Keratinocyte (primary cell): ENCODE measurements around the gene CKAP2L. TPM values are rescaled to one million over a fixed set of nuclear protein-coding genes. Genes with fewer than 3 reads are reported as not detected.

Source experiments
- DNase-seq: peaks from one replicate; pipeline ENCODE4 v3.0.0-alpha.2; 2011; ENCODE audit warnings: low read depth, missing footprints, low spot score
- FAIRE-seq: peaks from 2 replicates; lab custom pipeline; 2011; peaks lifted over from hg19 to GRCh38; lab: Jason Lieb, UNC
- H2AFZ ChIP-seq: 2 replicates; pipeline ENCODE4 v1.6.0; 2012; ENCODE audit warnings: low read length, control low read depth, inconsistent platforms; ENCODE audit not compliant: control insufficient read depth
- H3K27ac ChIP-seq: 2 replicates; pipeline ENCODE4 v1.5.1; 2011; ENCODE audit warnings: low read length; ENCODE audit not compliant: control insufficient read depth, insufficient read depth
- H3K27me3 ChIP-seq: 3 replicates; pipeline ENCODE4 v1.6.0; 2011; ENCODE audit warnings: low read length; ENCODE audit not compliant: control insufficient read depth, insufficient read depth; ENCODE audit errors: extremely low read depth
- H3K36me3 ChIP-seq, 2 experiments: 2 replicates in 1 of 2; 3 replicates in 1 of 2; pipeline ENCODE4 v1.5.1; 2011; ENCODE audit warnings: low read length in 2 of 2, mild to moderate bottlenecking in 1 of 2; ENCODE audit not compliant: control insufficient read depth in 2 of 2, insufficient read depth in 2 of 2; ENCODE audit errors: extremely low read depth in 1 of 2
- H3K4me1 ChIP-seq: 3 replicates; pipeline ENCODE4 v1.5.1; 2011; ENCODE audit warnings: low read length; ENCODE audit not compliant: control insufficient read depth, insufficient read depth; ENCODE audit errors: extremely low read depth
- H3K4me2 ChIP-seq: 3 replicates; pipeline ENCODE4 v1.6.0; 2011; ENCODE audit warnings: low read depth, low read length; ENCODE audit not compliant: control insufficient read depth, insufficient read depth; ENCODE audit errors: extremely low read depth
- H3K4me3 ChIP-seq, 3 experiments: fragments of 200-600 bp in 1 of 3; sonication (generic) in 1 of 3; 2 replicates in 2 of 3; 3 replicates in 1 of 3; pipeline ENCODE4 v1.5.1; 2011 to 2016; ENCODE audit warnings: low read length in 3 of 3, mild to moderate bottlenecking in 3 of 3, control low read depth in 2 of 3, inconsistent platforms in 1 of 3, low read depth in 1 of 3, mixed read lengths in 1 of 3, mixed run types in 1 of 3, moderate library complexity in 1 of 3; ENCODE audit not compliant: control insufficient read depth in 2 of 3, insufficient read depth in 2 of 3; ENCODE audit errors: extremely low read depth in 1 of 3
- H3K79me2 ChIP-seq: 2 replicates; pipeline ENCODE4 v1.6.0; 2012; ENCODE audit warnings: low read length; ENCODE audit not compliant: control insufficient read depth, insufficient read depth
- H3K9ac ChIP-seq: 3 replicates; pipeline ENCODE4 v1.6.0; 2011; ENCODE audit warnings: low read length; ENCODE audit not compliant: control insufficient read depth, insufficient read depth; ENCODE audit errors: extremely low read depth
- H3K9me1 ChIP-seq: 3 replicates; pipeline ENCODE4 v1.6.0; 2011; ENCODE audit warnings: low read length; ENCODE audit not compliant: control insufficient read depth, insufficient read depth; ENCODE audit errors: extremely low read depth
- H3K9me3 ChIP-seq: 2 replicates; pipeline ENCODE4 v1.5.1; 2012; ENCODE audit warnings: low read depth, low read length; ENCODE audit not compliant: control insufficient read depth
- H4K20me1 ChIP-seq: 3 replicates; pipeline ENCODE4 v1.6.0; 2011; ENCODE audit warnings: low read length; ENCODE audit not compliant: control insufficient read depth, insufficient read depth; ENCODE audit errors: extremely low read depth
- CTCF ChIP-seq, 3 experiments: IDR thresholded peaks in 1 of 3; conservative IDR thresholded peaks in 1 of 3; optimal IDR thresholded peaks in 1 of 3; 2 replicates in 2 of 3; 3 replicates in 1 of 3; pipeline versions ENCODE3 to v1.5.1; 2011; ENCODE audit warnings: low read length in 3 of 3, mild to moderate bottlenecking in 3 of 3, moderate library complexity in 2 of 3, control low read depth in 1 of 3, inconsistent platforms in 1 of 3; ENCODE audit not compliant: insufficient read depth in 2 of 3; ENCODE audit errors: extremely low read depth in 1 of 3
- EZH2 ChIP-seq: IDR thresholded peaks from one replicate; pipeline ENCODE4 v1.6.1; 2012; ENCODE audit warnings: inconsistent platforms, mild to moderate bottlenecking, low read length, moderate library complexity
- dilution Hi-C: fragments of 300-500 bp; cut with MboI; formaldehyde crosslinking; loops from one replicate; pipeline ENCODE4 v1.7.0; 2020; ENCODE audit warnings: low sequenced_read_pairs; ENCODE audit not compliant: extremely low pct_ligation_motif_present
- polyA minus RNA-seq, 3 experiments: library from RNA; depleted of rRNA, polyadenylated mRNA; stranded (reverse); fragments of >200 nt; gene quantifications; 1 replicate in 1 of 3; 2 replicates in 1 of 3; 3 replicates in 1 of 3; pipeline ENCODE4 v1.2.3, GENCODE V29; 2011
- polyA plus RNA-seq, 5 experiments: library from polyadenylated mRNA; depleted of rRNA in 3 of 5; stranded (reverse) in 3 of 5; stranded (forward) in 1 of 5; unstranded in 1 of 5; fragments of >200 nt; gene quantifications; 1 replicate in 1 of 5; 2 replicates in 3 of 5; 3 replicates in 1 of 5; pipeline versions ENCODE4 v1.2.1 to v1.2.3, GENCODE V29; 2011 to 2012; ENCODE audit warnings: missing spikeins in 2 of 5, low read depth in 1 of 5, low replicate concordance in 1 of 5

The CKAP2L gene
- 1.2 to 10.9 TPM (median 9.3 TPM) in 3 replicates for polyA plus RNA-seq
- polyA plus RNA-seq (2011; ENCODE audit: low read depth): 0.50 TPM
- polyA plus RNA-seq (2011; cell fraction: cytosol; rRNA removed): 1.8 and 3.3 TPM in 2 replicates
- 1.5 and 2.0 TPM in 2 replicates for polyA plus RNA-seq (2011; cell fraction: nucleus; rRNA removed)
- 0.45 and 9.6 TPM in 2 replicates for polyA plus RNA-seq (2012; ENCODE audit: low replicate concordance)
- polyA minus RNA-seq: 0.89 to 7.2 TPM (median 1.6 TPM) in 3 replicates
- 1.2 TPM for polyA minus RNA-seq (2011; cell fraction: cytosol; rRNA and poly(A)+ RNA removed)
- 0.84 and 2.2 TPM in 2 replicates for polyA minus RNA-seq (2011; cell fraction: nucleus; rRNA and poly(A)+ RNA removed)

- no peaks in the 10 kb centered on the region for H3K9me1 ChIP-seq
- H3K36me3 ChIP-seq: peaks cover 0 to 11% of the 10 kb centered on the region in 2 experiments
- H3K4me3 ChIP-seq: peak within 1 kb of the TSS; percentile 57 to 77 (median 76)
- H3K27ac ChIP-seq: peak within 1 kb of the TSS; percentile 75
- H3K9ac ChIP-seq: peak within 1 kb of the TSS; percentile 80
- peaks cover 36% of the 10 kb centered on the region for H3K79me2 ChIP-seq
- no peaks in the 10 kb centered on the region for H4K20me1 ChIP-seq
- dilution Hi-C loops: no loop called here
- H3K27me3 ChIP-seq: no peaks in the 10 kb centered on the region
- H3K9me3 ChIP-seq: no peaks in the 10 kb centered on the region
- peak; percentile 87 for DNase-seq
- FAIRE-seq: peak; percentile 86
- TF ChIP-seq CTCF (optimal IDR thresholded peaks at IDR 0.05 in 1 of 3, IDR thresholded peaks at IDR 0.05 in 1 of 3, conservative IDR thresholded peaks at IDR 0.05 in 1 of 3; ENCODE audit: extremely low read depth in 1 of 3, insufficient read depth in 2 of 3, low read length in 3 of 3) (peak in 1 of 3 experiments; percentile 49), EZH2 (no peak)
- peak within 1 kb of the TSS; percentile 80 for H3K4me2 ChIP-seq
- peak within 1 kb of the TSS; percentile 84 for H2AFZ ChIP-seq
- H3K4me1 ChIP-seq: peaks cover 22% of the 10 kb centered on the region
Measured at GRCh38 chr2:112764071-112765044, at the start of gene CKAP2L. Gene CKAP2L, minus strand, starts transcription at chr2:112764609. Its CDS starts 11 bp downstream, at chr2:112764598.

DNA sequence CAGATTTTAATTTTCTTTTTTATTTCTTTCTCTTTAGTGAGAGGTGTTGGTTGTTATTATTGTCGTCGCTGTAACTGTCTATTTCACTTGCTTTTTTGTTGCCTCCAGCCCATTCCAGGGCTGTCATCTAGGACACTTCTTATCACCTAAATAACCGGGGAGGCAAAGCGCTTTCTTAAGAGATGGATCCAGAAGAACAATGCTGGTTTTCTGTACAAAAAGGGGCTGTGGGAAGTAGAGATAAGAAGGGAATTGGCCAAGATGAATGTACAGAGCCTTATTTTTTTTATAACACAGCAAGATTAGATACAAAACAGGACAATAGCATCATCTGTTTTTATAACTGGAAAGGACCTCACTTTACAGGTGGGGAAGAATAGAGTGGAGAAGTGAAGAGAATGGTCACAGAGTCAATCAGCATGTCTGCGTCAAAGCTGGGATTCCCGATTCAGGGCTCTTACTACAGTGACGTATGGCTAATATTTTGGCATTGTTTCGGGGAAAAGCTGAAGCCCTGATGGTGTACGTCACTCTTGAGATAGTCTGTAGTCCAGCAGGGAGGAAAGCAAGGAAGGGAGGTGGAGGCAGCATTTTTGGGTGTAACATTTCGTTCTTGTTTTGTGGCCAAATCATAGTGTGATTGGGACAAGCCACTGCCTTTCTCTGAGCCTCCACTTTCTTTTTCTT, 49.0 kb upstream of the CKAP2L start:
- Histone ChIP-seq H3K36me3 (no peaks in the 10 kb centered on the region), H3K9me3 (no peaks in the 10 kb centered on the region), H2AFZ (no peak overlapping the region), H3K79me2 (no peaks in the 10 kb centered on the region), H3K4me3 (no peak overlapping the region), H4K20me1 (no peaks in the 10 kb centered on the region), H3K27me3 (no peaks in the 10 kb centered on the region), H3K4me1 (peaks cover 50% of the 10 kb centered on the region), H3K27ac (peak overlapping the region; percentile 99), H3K9me1 (no peaks in the 10 kb centered on the region), H3K9ac (peak overlapping the region; percentile 36), H3K4me2 (peak overlapping the region; percentile 84)
- TF ChIP-seq EZH2 (no peak), CTCF (optimal IDR thresholded peaks at IDR 0.05 in 1 of 3, IDR thresholded peaks at IDR 0.05 in 1 of 3, conservative IDR thresholded peaks at IDR 0.05 in 1 of 3; ENCODE audit: extremely low read depth in 1 of 3, insufficient read depth in 2 of 3, low read length in 3 of 3) (no peak)
- dilution Hi-C loops: no loop called here
- FAIRE-seq: no peak
- DNase-seq: no peak
